Stimulated activated CD8-positive, alpha-beta memory T cell treated with anti-CD3 and anti-CD28 coated beads, Interleukin-7, amount 100 ng/mL, for 24 hours (primary cell): ENCODE measurements around the gene ATP1A1.

ENCODE experiments used
- DNase-seq: peaks from one replicate; pipeline ENCODE4 v3.0.0-alpha.2; 2020; ENCODE audit warnings: low read depth

Gene ATP1A1

GRCh38 chr1:116440731-116441130 is 67.7 kb downstream of the ATP1A1 start:
- no peak for DNase-seq

DNA sequence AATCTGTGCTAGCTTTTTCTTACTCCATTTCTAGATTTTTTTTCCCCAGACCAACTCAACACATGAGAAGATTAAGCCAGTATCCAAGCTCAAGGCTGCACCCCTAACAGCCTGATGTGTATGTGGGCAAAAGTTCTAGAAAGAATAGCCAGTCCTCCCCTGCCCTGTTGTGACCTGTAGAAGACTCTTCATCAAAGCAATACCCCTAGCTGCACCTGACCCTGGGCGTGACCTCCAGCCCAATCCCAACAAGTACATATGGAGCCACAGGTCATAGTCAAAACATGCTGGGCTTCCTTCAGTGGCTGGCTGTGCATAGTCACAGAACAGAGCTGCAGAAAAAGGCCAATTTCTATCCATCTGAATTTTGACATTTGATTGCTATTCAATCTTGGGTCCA is 72.5 kb downstream of the ATP1A1 start:
- DNase-seq: no peak

DNA sequence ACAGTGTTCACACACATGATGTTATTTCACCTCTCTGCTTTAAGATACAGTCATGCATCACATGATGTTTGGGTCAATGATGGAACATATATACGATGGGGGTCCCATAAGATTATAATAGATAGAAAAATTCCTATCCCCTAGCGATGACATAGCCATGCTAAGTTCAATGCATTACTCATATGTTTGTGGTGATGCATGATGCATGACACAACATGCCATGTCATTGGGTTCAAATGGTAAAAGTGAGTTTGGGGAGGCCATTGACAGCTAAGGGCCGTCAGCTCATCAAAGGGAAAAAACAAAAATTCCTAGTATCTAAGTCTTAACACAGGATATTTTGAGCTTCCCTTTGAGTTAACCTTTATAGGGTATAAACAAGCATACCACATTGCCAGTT is 73.6 kb downstream of the ATP1A1 start:
- no peak for DNase-seq

- no peak for DNase-seq
Measured at GRCh38 chr1:116448785-116449385, 75.8 kb downstream of the ATP1A1 start.

DNA sequence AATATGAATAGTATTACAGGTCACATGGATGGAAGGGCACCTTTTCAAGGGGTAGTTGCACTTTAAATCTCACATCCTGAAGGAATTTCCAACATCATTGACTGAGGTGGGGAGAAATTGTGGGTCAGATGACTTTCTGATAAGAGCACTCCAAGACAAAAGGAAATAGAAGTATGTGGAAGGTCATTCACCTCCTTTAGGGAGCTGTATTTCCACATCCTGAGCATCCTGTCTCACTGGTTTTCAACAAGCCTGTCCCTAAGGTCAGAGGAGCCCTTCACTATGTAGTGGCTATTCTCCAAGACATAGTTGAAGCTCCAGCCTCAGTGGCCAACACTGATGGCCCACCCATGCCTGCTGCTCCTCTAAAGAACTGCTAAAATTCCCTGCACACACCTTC is 76.5 kb downstream of the ATP1A1 start:
- DNase-seq: no peak

DNA sequence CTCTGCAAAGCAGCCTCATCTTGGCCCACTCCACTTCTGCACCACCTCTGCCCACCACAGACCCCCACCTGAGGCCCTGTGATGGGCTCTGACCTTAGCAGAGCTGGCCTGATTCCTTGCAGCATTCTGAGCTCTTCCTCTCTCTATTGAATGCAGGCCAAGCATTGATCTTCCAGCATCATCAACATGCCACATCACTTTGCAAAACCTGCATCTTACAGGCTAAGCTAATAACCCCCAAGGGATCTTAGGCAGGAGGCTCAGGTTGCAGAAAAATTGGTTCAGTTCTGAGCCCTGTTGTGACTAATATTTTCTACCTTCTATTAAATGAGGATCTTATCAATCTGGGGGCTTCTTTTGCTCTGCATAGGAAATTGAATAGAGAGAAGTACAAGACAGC is 78.7 kb downstream of the ATP1A1 start:
- DNase-seq: no peak

DNA sequence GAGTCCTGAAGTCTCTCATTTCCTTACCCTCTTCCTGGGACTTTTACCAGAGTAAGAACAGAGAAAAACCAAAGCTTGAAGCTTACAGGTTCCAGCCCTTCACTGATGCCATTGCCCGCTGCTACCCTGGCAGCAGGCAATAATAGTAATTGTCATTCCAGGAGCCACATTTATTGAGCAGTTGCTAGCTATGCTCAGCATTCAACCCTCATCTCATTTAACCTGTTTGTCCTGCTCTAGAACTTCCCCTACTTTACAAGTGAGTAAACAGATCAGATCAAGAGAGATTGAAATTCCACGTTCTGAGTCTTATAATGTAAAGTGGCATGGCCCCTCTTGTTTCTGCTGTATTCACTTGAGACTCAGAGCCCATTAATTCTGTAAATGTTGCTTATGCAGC is 80.4 kb downstream of the ATP1A1 start:
- no peak for DNase-seq

DNA sequence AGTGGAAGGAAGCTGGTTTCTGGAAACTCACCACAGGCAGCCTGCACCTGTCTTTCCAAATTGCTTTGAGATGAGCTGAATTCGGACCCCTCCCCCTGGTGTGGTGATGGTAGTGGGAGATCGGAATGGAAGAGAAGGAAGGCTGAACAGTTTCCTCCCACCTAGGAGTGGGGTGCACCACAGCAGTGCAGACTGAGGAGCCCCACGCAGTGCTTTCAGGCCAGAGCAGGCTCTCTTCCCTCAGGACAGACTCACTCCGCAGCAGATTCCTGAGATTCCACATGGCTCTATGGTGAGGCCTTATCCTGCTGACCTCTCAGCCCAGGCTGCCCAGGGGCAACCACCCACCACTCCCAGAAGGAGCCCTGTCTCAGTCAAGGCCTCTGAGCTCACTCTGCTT is 80.9 kb downstream of the ATP1A1 start:
- DNase-seq: no peak
